Endothelial cell (in vitro differentiated cells): ENCODE results near the gene PIGT. TPM values are rescaled to one million over a fixed set of nuclear protein-coding genes. Genes with fewer than 3 reads are reported as not detected.

Experiments
- DNase-seq: peaks from one replicate; pipeline ENCODE4 v3.0.0; 2021; ENCODE audit warnings: low spot score
- H3K27ac Mint-ChIP-seq: one replicate; pipeline ENCODE4 v1.8.0; 2021; ENCODE audit warnings: mixed read lengths, inconsistent platforms; ENCODE audit not compliant: unreplicated experiment
- H3K27me3 Mint-ChIP-seq: one replicate; pipeline ENCODE4 v1.8.0; 2021; ENCODE audit warnings: mild to moderate bottlenecking, moderate library complexity, mixed read lengths, inconsistent platforms; ENCODE audit not compliant: unreplicated experiment
- H3K36me3 Mint-ChIP-seq: one replicate; pipeline ENCODE4 v1.8.0; 2021; ENCODE audit warnings: mild to moderate bottlenecking, low read depth, mixed read lengths, inconsistent platforms; ENCODE audit not compliant: unreplicated experiment
- H3K4me1 Mint-ChIP-seq: one replicate; pipeline ENCODE4 v1.8.0; 2021; ENCODE audit warnings: mild to moderate bottlenecking, mixed read lengths, inconsistent platforms; ENCODE audit not compliant: unreplicated experiment
- H3K4me3 Mint-ChIP-seq: one replicate; pipeline ENCODE4 v1.8.0; 2021; ENCODE audit warnings: mild to moderate bottlenecking, mixed read lengths, inconsistent platforms; ENCODE audit not compliant: unreplicated experiment
- H3K9me3 Mint-ChIP-seq: one replicate; pipeline ENCODE4 v1.8.0; 2021; ENCODE audit warnings: mixed read lengths, inconsistent platforms; ENCODE audit not compliant: unreplicated experiment
- CTCF ChIP-seq: fragments of 200-600 bp; sonication (generic); IDR thresholded peaks from one replicate; pipeline ENCODE4 v1.5.0; 2021; ENCODE audit warnings: antibody characterized with exemption; ENCODE audit not compliant: unreplicated experiment
- total RNA-seq: library from RNA; stranded (reverse); fragmentation: NEBNext Ultra II Directional; extraction: Animal tissue kit (Norgen Biotek cat#: 25700); gene quantifications from one replicate; pipeline ENCODE4 v1.2.1, GENCODE V29; 2021; ENCODE audit not compliant: unreplicated experiment

The PIGT gene
- total RNA-seq, 1 donor from 2014 or later: 68.6 TPM

GRCh38 chr20:45394221-45395113, 21.5 kb upstream of the PIGT start:
- Mint-ChIP-seq H3K9me3 (no peaks in the 10 kb centered on the region), H3K36me3 (no peaks in the 10 kb centered on the region), H3K4me1 (no peaks in the 10 kb centered on the region), H3K27ac (no peak overlapping the region), H3K4me3 (no peak overlapping the region), H3K27me3 (no peaks in the 10 kb centered on the region)
- DNase-seq: no peak
- TF ChIP-seq CTCF: no peak

- no peak overlapping the region for H3K4me3 Mint-ChIP-seq
- no peak for DNase-seq
- no peaks in the 10 kb centered on the region for H3K27me3 Mint-ChIP-seq
- no peak for TF ChIP-seq CTCF
- peaks cover 4% of the 10 kb centered on the region for H3K9me3 Mint-ChIP-seq
- H3K27ac Mint-ChIP-seq: no peak overlapping the region
- no peaks in the 10 kb centered on the region for H3K4me1 Mint-ChIP-seq
- no peaks in the 10 kb centered on the region for H3K36me3 Mint-ChIP-seq
These were observed 20.9 kb upstream of the PIGT start for GRCh38 chr20:45395114-45395415.

GRCh38 chr20:45399018-45399417, 16.9 kb upstream of the PIGT start:
- Mint-ChIP-seq H3K27me3 (peaks cover 6% of the 10 kb centered on the region), H3K27ac (no peak overlapping the region), H3K36me3 (peaks cover 7% of the 10 kb centered on the region), H3K4me1 (no peaks in the 10 kb centered on the region), H3K4me3 (no peak overlapping the region), H3K9me3 (peaks cover 10% of the 10 kb centered on the region)
- DNase-seq: no peak
- no peak for TF ChIP-seq CTCF

- no peak overlapping the region for H3K27ac Mint-ChIP-seq
These were observed 15.5 kb upstream of the PIGT start for GRCh38 chr20:45400346-45401031.

More at GRCh38 chr20:45400346-45401031, 15.5 kb upstream of the PIGT start:
- H3K36me3 Mint-ChIP-seq: peaks cover 7% of the 10 kb centered on the region
- peaks cover 15% of the 10 kb centered on the region for H3K27me3 Mint-ChIP-seq
- no peak overlapping the region for H3K4me3 Mint-ChIP-seq
- TF ChIP-seq CTCF: no peak
- H3K4me1 Mint-ChIP-seq: peaks cover 2% of the 10 kb centered on the region
- H3K9me3 Mint-ChIP-seq: peaks cover 10% of the 10 kb centered on the region
- no peak for DNase-seq
